T1000 (cell line): Measurements from ENCODE around the gene PRSS16.
"Not testable (repeated sequence)": the region's sequence is repeated elsewhere in the genome, so short reads cannot be mapped to it uniquely, and the experiment has no call there.

Experiments
- DNase-seq: peaks from one replicate; lab custom pipeline; 2025; ENCODE audit warnings: mixed read lengths; lab: John Stamatoyannopoulos, UW

Gene PRSS16

GRCh38 chr6:27248783-27249182 is 1.3 kb downstream of the PRSS16 start:
- no peak for DNase-seq

GRCh38 chr6:27250277-27251111 is 3.0 kb downstream of the PRSS16 start:
- no peak for DNase-seq

GRCh38 chr6:27251112-27251605 is 3.7 kb downstream of the PRSS16 start:
- no peak for DNase-seq

- no peak for DNase-seq
Measured at GRCh38 chr6:27251606-27252251, 4.2 kb downstream of the PRSS16 start.

- DNase-seq: no peak
Measured at GRCh38 chr6:27254566-27254965, 7.1 kb downstream of the PRSS16 start.

GRCh38 chr6:27255866-27256265 is 8.4 kb downstream of the PRSS16 start:
- DNase-seq: no peak

GRCh38 chr6:27260369-27260768 is 12.9 kb downstream of the PRSS16 start:
- DNase-seq: no peak

GRCh38 chr6:27260836-27261375 is 13.4 kb downstream of the PRSS16 start:
- DNase-seq: no peak

- DNase-seq: no peak
Measured at GRCh38 chr6:27263886-27264285, 16.4 kb downstream of the PRSS16 start.

- DNase-seq: not testable (repeated sequence)
Measured at GRCh38 chr6:27267003-27267402, 19.5 kb downstream of the PRSS16 start.

- no peak for DNase-seq
Measured at GRCh38 chr6:27267857-27268434, 20.4 kb downstream of the PRSS16 start.

- no peak for DNase-seq
Measured at GRCh38 chr6:27268803-27269202, 21.3 kb downstream of the PRSS16 start.

- no peak for DNase-seq
Measured at GRCh38 chr6:27273783-27274182, 26.3 kb downstream of the PRSS16 start.

- no peak for DNase-seq
Measured at GRCh38 chr6:27275025-27275956, 27.8 kb downstream of the PRSS16 start.

- no peak for DNase-seq
Measured at GRCh38 chr6:27279513-27280063, 32.1 kb downstream of the PRSS16 start.

- no peak for DNase-seq
Measured at GRCh38 chr6:27280064-27280539, 32.6 kb downstream of the PRSS16 start.

- no peak for DNase-seq
Measured at GRCh38 chr6:27280540-27281000, 33.1 kb downstream of the PRSS16 start.

GRCh38 chr6:27281105-27281539 is 33.6 kb downstream of the PRSS16 start:
- no peak for DNase-seq

GRCh38 chr6:27281569-27281968 is 34.1 kb downstream of the PRSS16 start:
- DNase-seq: no peak

GRCh38 chr6:27283279-27283678 is 35.8 kb downstream of the PRSS16 start:
- no peak for DNase-seq

- no peak for DNase-seq
Measured at GRCh38 chr6:27286141-27286540, 38.6 kb downstream of the PRSS16 start.
